HG02938 (cell line): Measurements from ENCODE around the gene MPI.
"Not testable (repeated sequence)": the region's sequence is repeated elsewhere in the genome, so short reads cannot be mapped to it uniquely, and the experiment has no call there.

Source experiments
- ATAC-seq: cut with Tn5 transposase; IDR thresholded peaks from one replicate; pipeline ENCODE4 v1.9.1; 2021; ENCODE audit warnings: mild to moderate bottlenecking, moderate library complexity; ENCODE audit not compliant: unreplicated experiment

The MPI gene

DNA sequence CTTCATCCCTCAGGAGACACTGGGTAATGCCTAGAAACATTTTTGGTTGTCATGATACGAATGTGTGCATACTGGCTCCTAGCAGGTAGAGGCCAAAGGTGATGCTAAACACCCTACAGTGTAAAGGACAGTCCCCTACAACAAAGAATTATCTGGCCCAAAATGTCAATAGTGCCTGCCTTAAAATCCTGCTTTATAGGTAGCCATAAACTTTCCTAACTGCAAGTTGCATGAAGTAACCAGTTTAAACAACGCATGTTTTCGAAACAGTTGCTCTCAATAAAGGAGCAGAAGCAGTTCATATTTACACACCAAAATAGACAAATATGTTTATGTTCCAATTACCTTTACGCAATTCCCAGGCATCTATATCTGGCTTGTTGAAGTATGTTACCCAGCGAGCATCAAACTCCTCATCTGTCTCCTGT is 38.9 kb downstream of the MPI start:
- ATAC-seq: no peak

- no peak for ATAC-seq
Measured at GRCh38 chr15:74933573-74933972, 43.7 kb downstream of the MPI start.

GRCh38 chr15:74935193-74935592 is 45.4 kb downstream of the MPI start:
- ATAC-seq: not testable (repeated sequence)

- ATAC-seq: no peak
Measured at GRCh38 chr15:74937272-74937589, 47.4 kb downstream of the MPI start.

DNA sequence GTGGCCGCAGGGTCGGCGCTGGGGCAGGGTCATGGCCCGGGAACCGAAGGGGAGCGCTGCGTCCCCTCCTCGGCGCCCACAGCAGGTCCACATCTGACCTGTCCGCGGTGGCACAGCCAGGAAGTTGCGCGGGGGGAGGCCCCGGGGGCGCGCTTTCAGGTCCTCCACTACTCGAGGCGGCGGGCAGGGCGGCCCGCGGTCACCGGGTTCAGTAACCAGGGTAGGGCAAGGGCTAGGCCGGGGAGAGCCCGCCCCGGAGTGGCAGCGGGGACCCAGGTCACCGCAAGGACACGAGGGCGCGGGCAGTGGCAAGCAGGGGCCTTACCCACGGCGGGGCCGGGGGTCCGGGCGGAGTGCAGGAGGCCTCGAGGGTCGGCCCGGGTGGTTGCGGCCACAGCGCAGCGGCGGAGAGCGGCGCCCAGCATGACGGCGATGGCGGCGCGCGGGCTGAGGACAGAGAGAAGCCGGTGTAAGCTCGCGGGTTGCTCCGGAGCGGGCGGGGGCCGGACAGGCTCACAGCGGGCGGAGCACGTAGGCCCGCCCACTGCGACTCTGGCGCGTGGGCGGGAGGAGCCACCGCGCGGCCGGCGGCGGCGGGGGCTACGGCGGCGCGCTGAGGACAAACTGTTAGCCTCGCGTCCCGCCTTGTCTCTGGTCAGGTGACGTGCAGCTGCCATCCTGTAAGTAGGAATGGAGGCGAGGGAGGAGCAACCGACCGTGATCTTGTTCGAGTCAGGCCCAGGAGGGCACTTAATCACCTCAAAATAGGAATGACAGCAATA is 47.9 kb downstream of the MPI start, which contains the start of gene COX5A:
Gene COX5A (minus strand): TSS at position 484 of the 782 bp plus-strand sequence. CDS start 59 bp downstream, at position 425.
- peak; percentile 79 for ATAC-seq

- ATAC-seq: no peak
Measured at GRCh38 chr15:74950078-74950908, 60.5 kb downstream of the MPI start.

DNA sequence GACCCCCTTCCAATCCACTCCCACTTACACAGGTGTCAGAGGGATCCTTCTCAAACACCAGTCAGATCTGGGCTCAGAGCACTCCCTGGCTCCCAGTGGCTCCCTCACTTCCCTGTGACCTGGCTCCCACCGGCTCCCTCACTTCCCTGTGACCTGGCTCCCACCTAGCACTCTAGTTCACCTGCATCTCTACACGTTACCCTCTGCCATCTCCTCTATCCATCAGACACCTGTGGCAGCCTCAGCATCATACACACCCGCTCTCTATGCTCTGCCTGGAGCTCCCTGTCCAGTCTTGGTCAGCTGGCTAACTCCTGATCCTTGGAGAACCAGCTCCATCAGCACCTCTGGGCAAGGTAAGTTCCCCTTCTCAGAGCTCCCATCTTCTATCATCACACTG is 61.2 kb downstream of the MPI start:
- no peak for ATAC-seq
